GM21576 (cell line): ENCODE data around the gene RAB11B.
"Not testable (repeated sequence)": the region's sequence is repeated elsewhere in the genome, so short reads cannot be mapped to it uniquely, and the experiment has no call there.

Experiments
- ATAC-seq: cut with Tn5 transposase; IDR thresholded peaks from one replicate; pipeline ENCODE4 v1.9.1; 2021; ENCODE audit warnings: mild to moderate bottlenecking, moderate library complexity; ENCODE audit not compliant: unreplicated experiment

The RAB11B gene

GRCh38 chr19:8393192-8393870 lies 3.2 kb downstream of the RAB11B start:
- no peak for ATAC-seq

GRCh38 chr19:8393871-8394250 lies 3.7 kb downstream of the RAB11B start:
- no peak for ATAC-seq

- no peak for ATAC-seq
Observed at GRCh38 chr19:8395621-8396082, 5.5 kb downstream of the RAB11B start.

GRCh38 chr19:8396185-8396562 lies 6.0 kb downstream of the RAB11B start:
- no peak for ATAC-seq

GRCh38 chr19:8396563-8397203 lies 6.5 kb downstream of the RAB11B start:
- ATAC-seq = no peak

- no peak for ATAC-seq
Observed at GRCh38 chr19:8397271-8397670, 7.1 kb downstream of the RAB11B start.

- no peak for ATAC-seq
Observed at GRCh38 chr19:8397746-8398310, 7.7 kb downstream of the RAB11B start.

- no peak for ATAC-seq
Observed at GRCh38 chr19:8398311-8398771, 8.2 kb downstream of the RAB11B start.

GRCh38 chr19:8399681-8400188 lies 9.6 kb downstream of the RAB11B start:
- ATAC-seq = no peak

- no peak for ATAC-seq
Observed at GRCh38 chr19:8401981-8402411, 11.8 kb downstream of the RAB11B start.

- ATAC-seq = no peak
Observed at GRCh38 chr19:8403098-8403819, 13.1 kb downstream of the RAB11B start.

GRCh38 chr19:8403820-8404109 lies 13.6 kb downstream of the RAB11B start:
- ATAC-seq = no peak

GRCh38 chr19:8404391-8405151 lies 14.4 kb downstream of the RAB11B start:
- ATAC-seq = no peak

- not testable (repeated sequence) for ATAC-seq
Observed at GRCh38 chr19:8410718-8411117, 20.6 kb downstream of the RAB11B start.

GRCh38 chr19:8412783-8413628 lies 22.8 kb downstream of the RAB11B start, which contains the start of gene MARCHF2:
Gene MARCHF2, plus strand, starts transcription at chr19:8413305. Its CDS starts 8,536 bp downstream, at chr19:8421841.
- peak; percentile 96 for ATAC-seq

GRCh38 chr19:8413629-8413995 lies 23.5 kb downstream of the RAB11B start:
- no peak for ATAC-seq

- no peak for ATAC-seq
Observed at GRCh38 chr19:8416796-8417195, 26.6 kb downstream of the RAB11B start.

- ATAC-seq = no peak
Observed at GRCh38 chr19:8421484-8422461, 31.6 kb downstream of the RAB11B start.

- no peak for ATAC-seq
Observed at GRCh38 chr19:8423817-8424223, 33.7 kb downstream of the RAB11B start.
